Right lobe of liver (tissue), 4 donors: ENCODE results near the gene HPS4.

Source experiments
- CTCF ChIP-seq, 4 donors: fragments of 200-600 bp in 3 of 4; fragments of 450-650 bp in 1 of 4; IDR thresholded peaks; one replicate each; pipeline versions ENCODE4 v1.5.1 to v1.8.0; 2016 to 2022; ENCODE audit warnings: antibody characterized with exemption in 4 of 4, mild to moderate bottlenecking in 2 of 4
- POLR2A ChIP-seq: fragments of 450-650 bp; IDR thresholded peaks from one replicate; pipeline ENCODE4 v1.6.1; 2017; ENCODE audit warnings: antibody characterized with exemption, mild to moderate bottlenecking
- donor health status: DM: no; HTN: no; CAD: no.
- donor health status: DM: no; HTN: no; CAD: no.
- donor health status: DM: no; HTN: yes; CAD: no.

- TF ChIP-seq CTCF (IDR thresholded peaks at IDR 0.05) = no peak
- TF ChIP-seq POLR2A = no peak
Measured at GRCh38 chr22:26435327-26436093, 48.1 kb downstream of the HPS4 start.
